T-helper 2 cell (primary cell): ENCODE results near the gene PVR.
"Not testable (repeated sequence)": the region's sequence is repeated elsewhere in the genome, so short reads cannot be mapped to it uniquely, and the experiment has no call there.

Experiments
- DNase-seq, 5 experiments: peaks; one replicate each; pipeline versions ENCODE4 v3.0.0 to v3.0.0-alpha.2; 2012 to 2022

PVR gene

DNA sequence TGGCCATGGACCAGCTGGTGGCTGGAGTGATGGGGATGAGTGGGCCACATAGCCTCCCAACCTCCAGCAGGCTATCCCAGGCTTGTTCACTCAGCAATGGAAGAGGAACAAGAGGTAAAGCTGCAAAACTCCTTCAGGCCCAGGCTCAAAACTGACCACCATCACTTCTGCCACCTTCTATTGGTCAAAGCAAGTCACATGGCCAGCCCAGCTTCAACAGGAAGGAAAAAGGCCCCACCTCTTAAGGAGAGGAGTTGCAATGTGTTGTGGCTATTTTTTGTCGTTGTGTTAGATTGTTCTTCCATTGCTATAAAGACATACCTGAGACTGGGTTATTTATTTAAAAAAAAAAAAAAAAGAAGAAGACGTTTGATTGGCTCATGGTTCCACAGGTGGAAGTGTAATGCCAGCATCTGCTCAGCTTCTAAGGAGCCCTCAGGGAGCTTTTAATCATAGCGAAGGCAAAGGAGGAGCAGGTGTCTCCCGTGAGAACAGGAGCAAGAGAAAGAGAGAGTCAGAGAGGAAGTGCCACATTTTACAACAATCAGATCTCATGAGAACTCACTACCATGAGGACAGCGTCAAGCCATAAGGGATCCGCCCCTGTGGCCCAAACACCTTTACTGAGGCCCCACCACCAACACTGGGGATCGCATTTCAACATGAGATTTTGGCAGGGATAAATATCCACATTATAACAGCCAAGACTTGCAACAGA, 24.9 kb upstream of the PVR start:
- DNase-seq = no peak

DNA sequence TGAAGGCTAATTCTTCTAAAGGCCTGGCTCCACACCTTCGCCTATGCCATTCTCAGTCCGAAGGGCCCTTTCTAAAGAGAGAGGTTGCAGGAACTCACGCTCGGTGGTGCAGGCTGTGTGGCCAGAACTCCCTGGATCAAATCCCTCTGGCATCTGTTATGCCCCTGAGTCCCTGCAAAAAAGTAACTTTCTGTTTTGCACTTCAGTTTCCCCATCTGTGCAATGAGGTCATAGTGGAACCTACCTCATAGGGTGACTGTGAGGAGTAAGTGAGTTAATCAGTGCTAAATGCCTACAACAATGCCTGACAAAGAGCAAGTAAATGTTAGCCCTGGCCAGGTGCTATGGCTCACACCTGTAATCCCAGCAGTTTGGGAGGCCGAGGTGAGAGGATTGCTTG, 23.0 kb upstream of the PVR start:
- no peak for DNase-seq

GRCh38 chr19:44621367-44621766, 22.3 kb upstream of the PVR start:
- no peak for DNase-seq

- DNase-seq = no peak
These were observed 20.6 kb upstream of the PVR start for GRCh38 chr19:44623080-44623479.

DNA sequence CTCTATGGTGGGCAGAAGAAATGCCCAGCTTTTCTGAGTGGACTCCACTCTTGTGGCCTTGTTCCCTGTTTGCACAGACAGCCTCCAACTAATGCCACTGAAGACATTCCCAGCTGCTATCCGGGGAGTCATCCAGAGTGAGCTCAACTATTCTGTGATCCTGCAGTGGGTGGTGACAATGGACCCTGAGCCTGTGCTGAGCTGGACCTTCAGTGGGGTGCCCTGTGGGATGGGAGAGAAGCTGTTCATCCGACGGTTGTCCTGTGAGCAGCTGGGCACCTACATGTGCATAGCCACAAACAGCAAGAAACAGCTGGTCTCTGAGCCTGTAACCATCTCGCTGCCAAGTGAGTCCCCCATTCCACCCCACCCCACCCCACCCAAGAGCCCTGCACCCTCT, 20.1 kb upstream of the PVR start:
- DNase-seq = no peak

DNA sequence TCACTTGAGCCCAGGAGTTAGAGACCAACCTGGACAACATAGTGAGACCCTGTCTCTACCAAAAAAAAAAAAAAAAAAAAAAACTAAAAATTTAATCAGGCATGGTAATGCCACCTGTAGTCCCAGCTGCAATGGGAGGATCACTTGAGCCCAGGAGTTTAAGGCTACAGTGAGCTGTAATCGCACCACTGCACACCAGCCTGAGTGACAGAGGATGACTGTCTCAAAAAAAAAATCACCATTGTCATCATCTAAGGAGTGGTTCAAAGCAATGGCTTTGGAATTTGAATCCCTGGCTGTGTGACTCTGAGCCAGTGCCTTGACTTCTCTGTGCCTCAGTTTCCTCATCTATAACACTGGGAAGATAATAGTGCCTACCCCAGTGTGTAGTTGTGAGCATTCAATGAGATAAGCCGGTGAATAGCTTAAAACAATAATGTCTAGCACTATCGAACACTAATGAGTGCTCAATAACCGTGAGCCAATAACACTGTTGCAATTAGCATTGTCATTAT, 18.8 kb upstream of the PVR start:
- DNase-seq = no peak

DNA sequence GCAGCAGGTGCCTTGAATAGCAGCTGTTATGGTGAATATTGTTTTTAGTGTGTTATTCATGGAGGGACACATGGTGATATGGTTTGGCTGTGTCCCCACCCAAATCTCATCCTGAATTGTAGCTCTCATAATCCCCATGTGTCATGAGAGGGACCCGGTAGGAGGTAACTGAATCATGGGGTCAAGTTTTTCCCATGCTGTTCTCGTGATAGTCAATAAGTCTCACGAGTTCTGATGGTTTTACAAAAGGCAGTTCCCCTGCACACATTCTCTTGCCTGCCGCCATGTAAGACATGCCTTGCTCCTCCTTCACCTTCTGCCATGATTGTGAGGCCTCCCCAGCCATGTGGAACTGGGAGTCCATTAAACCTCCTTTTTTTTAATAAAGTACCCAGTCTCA, 18.1 kb upstream of the PVR start:
- not testable (repeated sequence) for DNase-seq

GRCh38 chr19:44626048-44626624, 17.6 kb upstream of the PVR start:
- no peak for DNase-seq

GRCh38 chr19:44627631-44628030, 16.1 kb upstream of the PVR start:
- DNase-seq = no peak

GRCh38 chr19:44628793-44629192, 14.9 kb upstream of the PVR start:
- DNase-seq = no peak

GRCh38 chr19:44631611-44632010, 12.1 kb upstream of the PVR start:
- DNase-seq = not testable (repeated sequence)

- DNase-seq = not testable (repeated sequence)
These were observed 9.7 kb upstream of the PVR start for GRCh38 chr19:44634058-44634457.

- DNase-seq = no peak
These were observed 8.9 kb upstream of the PVR start for GRCh38 chr19:44634785-44635184.

GRCh38 chr19:44635581-44636438, 7.9 kb upstream of the PVR start:
- DNase-seq = no peak

DNA sequence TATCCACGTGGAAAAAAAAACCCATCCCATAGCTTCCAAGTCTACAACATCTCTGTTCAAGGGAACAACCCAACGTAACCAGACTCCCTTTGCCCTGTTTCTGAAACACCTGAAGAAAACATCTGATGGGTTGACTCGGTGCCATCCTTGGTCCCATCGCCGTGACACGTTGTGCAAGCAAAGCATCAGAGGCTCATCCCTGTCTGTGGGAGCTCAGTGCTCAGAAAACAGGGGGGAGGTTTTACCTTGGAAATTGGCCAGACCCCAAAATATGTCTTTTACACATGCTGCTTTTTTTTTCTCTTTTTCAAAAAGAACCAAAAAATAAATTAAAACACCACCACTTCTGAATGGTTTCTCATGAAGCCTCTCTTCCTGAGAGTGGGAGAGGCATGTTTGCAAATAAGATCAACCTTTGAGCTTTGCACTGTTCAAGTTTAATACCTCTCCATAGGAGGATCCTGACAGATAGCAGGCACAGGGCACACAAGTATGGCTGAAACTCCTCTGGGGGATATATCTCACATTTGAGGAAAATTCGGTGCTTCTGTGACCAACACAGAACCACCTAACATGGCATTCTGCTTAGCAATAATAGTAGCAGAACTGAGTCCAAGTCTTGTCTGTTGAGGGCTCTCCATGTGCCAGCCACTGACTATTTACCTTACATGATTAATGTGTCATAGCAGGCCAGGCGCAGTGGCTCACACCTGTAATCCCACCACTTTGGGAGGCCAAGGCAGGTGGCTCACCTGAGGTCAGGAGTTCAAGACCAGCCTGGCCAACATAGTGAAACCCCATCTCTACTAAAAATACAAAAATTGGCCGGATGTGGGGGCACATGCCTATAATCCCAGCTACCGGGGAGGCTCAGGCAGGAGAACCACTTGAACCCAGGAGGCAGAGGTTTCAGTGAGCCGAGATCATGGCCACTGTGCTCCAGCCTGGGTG, 7.0 kb upstream of the PVR start:
- no peak for DNase-seq

- DNase-seq = no peak
These were observed 6.3 kb upstream of the PVR start for GRCh38 chr19:44637390-44637764.

DNA sequence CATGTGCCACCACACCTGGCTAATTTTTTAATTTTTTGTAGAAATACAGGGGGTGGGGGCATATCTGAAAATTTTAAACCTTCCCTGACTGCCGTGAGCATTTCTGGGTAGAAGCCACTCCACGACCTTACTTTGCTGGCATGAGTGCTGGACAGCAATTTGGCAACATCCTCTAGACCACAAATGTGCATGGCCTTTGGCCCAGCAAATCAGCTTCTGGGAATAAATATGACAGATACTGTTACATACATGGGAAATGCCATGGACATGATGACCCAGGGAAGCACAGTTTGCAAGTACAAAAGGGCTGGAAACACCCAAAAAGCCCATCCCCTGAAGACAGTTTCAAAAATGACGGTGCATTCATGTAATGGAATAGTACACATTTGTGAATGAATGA, 3.2 kb upstream of the PVR start:
- no peak for DNase-seq

DNA sequence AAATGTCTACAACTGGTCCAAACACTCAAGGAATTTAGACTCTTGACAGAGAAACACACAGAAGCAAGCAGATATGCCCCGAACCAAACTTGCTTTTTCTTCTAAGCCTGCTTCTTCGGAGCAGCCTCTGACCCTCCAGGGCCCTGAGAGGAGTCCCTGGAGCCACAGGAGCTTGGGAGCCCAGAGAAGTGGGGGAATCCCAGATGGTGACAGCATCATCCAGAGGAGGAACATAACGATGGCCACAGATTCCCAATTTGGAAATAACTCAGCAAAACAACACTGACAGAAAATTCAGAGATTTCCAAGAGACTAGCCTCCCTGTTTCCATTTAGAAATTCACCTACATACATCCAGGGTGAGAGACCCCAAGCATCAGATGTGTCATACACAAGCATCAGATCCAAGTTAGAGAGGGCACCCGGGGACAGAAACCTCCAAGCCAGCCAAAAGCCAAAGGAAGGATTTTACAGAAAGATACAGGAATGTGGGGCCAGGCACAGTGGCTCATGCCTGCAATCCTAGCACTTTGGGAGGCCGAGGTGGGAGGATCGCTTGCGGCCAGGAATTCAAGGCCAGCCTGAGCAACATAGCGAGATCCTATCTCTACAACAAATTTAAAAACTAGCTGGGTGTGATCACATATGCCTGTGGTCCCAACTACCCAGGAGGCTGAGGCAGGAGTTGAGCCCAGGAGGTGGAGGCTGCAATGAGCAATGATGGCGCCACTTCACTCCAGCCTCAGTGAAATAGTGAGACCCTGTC, 2.0 kb upstream of the PVR start:
- no peak for DNase-seq

- DNase-seq = no peak
These were observed 1.3 kb upstream of the PVR start for GRCh38 chr19:44642377-44642776.

DNA sequence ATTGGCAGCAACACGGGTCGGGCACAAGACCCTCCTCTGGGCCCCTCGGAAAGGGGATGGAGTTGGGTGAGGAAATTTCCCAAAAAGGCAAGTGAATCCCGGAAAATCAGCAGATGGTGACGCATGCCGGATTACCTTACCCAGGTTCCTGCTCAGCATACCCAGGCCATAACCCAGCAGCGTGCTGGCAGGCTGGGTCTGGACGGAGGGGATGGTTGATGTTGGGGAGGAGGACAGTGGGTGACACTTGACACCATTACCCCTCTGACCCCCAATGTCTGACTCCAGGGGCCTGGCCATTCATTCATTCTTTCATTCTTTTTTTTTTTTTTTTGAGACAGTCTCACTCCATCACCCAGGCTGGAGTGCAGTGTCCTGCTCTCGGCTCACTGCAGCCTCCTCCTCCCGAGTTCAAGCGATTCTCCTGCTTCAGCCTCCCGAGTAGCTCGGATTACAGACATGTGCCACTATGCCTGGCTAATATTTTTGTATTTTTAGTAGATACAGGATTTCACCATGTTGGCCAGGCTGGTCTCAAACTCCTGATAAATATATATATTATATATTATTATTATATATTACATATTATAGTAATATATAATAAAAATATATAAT, 799 bp downstream of the PVR start:
- peak in 1 of 5 experiments; percentile 25 for DNase-seq

DNA sequence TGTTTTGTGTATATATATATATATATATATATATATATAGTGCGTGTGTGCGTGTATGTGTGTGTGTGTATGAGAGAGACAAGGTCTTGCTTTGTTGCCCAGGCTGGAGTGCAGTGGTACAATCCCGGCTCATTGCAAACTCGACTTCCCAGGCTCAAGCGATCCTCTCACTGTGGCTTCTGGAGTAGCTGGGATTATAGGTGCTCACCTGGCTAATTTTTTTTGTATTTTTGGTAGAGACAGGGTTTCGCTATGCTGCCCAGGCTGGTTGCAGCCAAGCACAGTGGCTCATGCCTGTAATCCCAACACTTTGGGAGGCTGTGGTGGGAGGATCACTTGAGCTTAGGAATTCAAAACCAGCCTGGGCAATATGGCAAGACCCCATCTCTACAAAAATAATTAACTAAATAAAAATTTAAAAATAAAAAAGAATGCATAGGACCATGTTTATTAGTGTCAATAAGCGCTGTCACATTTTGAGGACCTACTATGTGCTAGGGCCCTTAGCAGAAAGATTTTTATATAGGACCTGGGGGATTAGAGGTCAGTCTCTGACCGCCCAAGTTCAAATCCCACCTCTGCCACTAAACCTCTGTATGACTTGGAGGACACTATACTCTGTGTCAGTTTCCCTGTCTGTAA, 1.8 kb downstream of the PVR start:
- DNase-seq = peak in 1 of 5 experiments; percentile 18
